Panc1 (cell line): ENCODE measurements around the gene LRRC74B. TPM values are rescaled to one million over a fixed set of nuclear protein-coding genes. Genes with fewer than 3 reads are reported as not detected.

ENCODE experiments used
- ATAC-seq: fragments of 200-7000 bp; cut with Tn5 transposase; 2 replicates; pipeline ENCODE4 v1.9.1; 2020; ENCODE audit warnings: mild to moderate bottlenecking, moderate library complexity
- BruUV-seq: library from RNA; stranded (reverse); fragments of 400-500 nt; replicated peaks from 2 replicates; lab custom pipeline; 2021; lab: Mats Ljungman, UMichigan
- CTCF ChIA-PET: fragments of 300-600 bp; sonication (Branson Sonifier 250); formaldehyde crosslinking; loops from one replicate; lab custom pipeline; 2022; ENCODE audit warnings: antibody characterized with exemption; lab: Charles Lee
- POLR2A ChIA-PET: fragments of 300-600 bp; sonication (Branson Sonifier 250); formaldehyde crosslinking; loops from one replicate; lab custom pipeline; 2022; ENCODE audit warnings: antibody characterized with exemption; lab: Charles Lee
- DNase-seq: peaks from one replicate; pipeline ENCODE4 v3.0.0-alpha.2; 2010; ENCODE audit warnings: low read depth, low spot score
- H3K27ac ChIP-seq: 2 replicates; pipeline ENCODE4 v1.5.1; 2011; ENCODE audit warnings: mild to moderate bottlenecking, low read length, inconsistent platforms
- H3K27me3 ChIP-seq: fragments of 200-500 bp; sonication (Bioruptor generic); 2 replicates; pipeline ENCODE4 v1.6.0; 2014; ENCODE audit warnings: low read length, inconsistent platforms; ENCODE audit not compliant: control insufficient read depth, insufficient read depth
- H3K36me3 ChIP-seq: fragments of 200-500 bp; sonication (Bioruptor generic); 2 replicates; pipeline ENCODE4 v1.5.1; 2014; ENCODE audit warnings: inconsistent platforms, mild to moderate bottlenecking, low read length, moderate library complexity; ENCODE audit not compliant: control insufficient read depth, insufficient read depth
- H3K4me1 ChIP-seq: 2 replicates; pipeline ENCODE4 v1.5.1; 2011; ENCODE audit warnings: inconsistent platforms, mild to moderate bottlenecking, low read length, moderate library complexity; ENCODE audit not compliant: control insufficient read depth, insufficient read depth
- H3K4me3 ChIP-seq, 2 experiments: 2 replicates each; pipeline ENCODE4 v1.5.1; 2011 to 2012; ENCODE audit warnings: low read depth in 2 of 2, low read length in 2 of 2, mild to moderate bottlenecking in 2 of 2, inconsistent platforms in 1 of 2, moderate library complexity in 1 of 2
- H3K9me3 ChIP-seq: fragments of 200-500 bp; sonication (Bioruptor generic); 2 replicates; pipeline ENCODE4 v1.5.1; 2014; ENCODE audit warnings: low read depth, mild to moderate bottlenecking, inconsistent platforms, low read length, moderate library complexity; ENCODE audit not compliant: control insufficient read depth, insufficient read depth
- CTCF ChIP-seq: fragments of 450-650 bp; IDR thresholded peaks from 2 replicates; pipeline ENCODE4 v1.5.1; 2017; ENCODE audit warnings: mild to moderate bottlenecking
- POLR2AphosphoS5 ChIP-seq: IDR thresholded peaks from 2 replicates; pipeline ENCODE4 v1.6.1; 2012; ENCODE audit warnings: mild to moderate bottlenecking, low read depth, low read length, moderate library complexity
- REST ChIP-seq, 2 experiments: IDR thresholded peaks; 2 replicates each; pipeline ENCODE4 v1.6.1; 2011 to 2012; ENCODE audit warnings: low read depth in 2 of 2, control low read depth in 1 of 2, low read length in 1 of 2, mild to moderate bottlenecking in 1 of 2, moderate library complexity in 1 of 2; ENCODE audit not compliant: insufficient read depth in 1 of 2
- SIN3A ChIP-seq: IDR thresholded peaks from 2 replicates; pipeline ENCODE4 v1.6.1; 2012; ENCODE audit warnings: low read depth, mild to moderate bottlenecking, low read length, moderate library complexity, borderline replicate concordance; ENCODE audit not compliant: insufficient read depth
- TCF7L2 ChIP-seq: IDR thresholded peaks from 2 replicates; pipeline ENCODE4 v1.6.1; 2011; ENCODE audit warnings: mild to moderate bottlenecking, low read depth, low read length, inconsistent platforms
- in situ Hi-C: cut with HindIII; loops from 2 replicates; pipeline ENCODE4 v1.10.0; 2016; ENCODE audit warnings: low sequenced_read_pairs, low pct_unique_long_range_greater_than_20kb
- intact Hi-C: fragments of 100-400 bp; cut with micrococcal nuclease; formaldehyde crosslinking; loops from one replicate; pipeline ENCODE4 v1.10.0; 2022; ENCODE audit not compliant: unreplicated experiment
- total RNA-seq: library from RNA; stranded (reverse); gene quantifications from one replicate; pipeline ENCODE4 v1.2.1, GENCODE V29; 2021; ENCODE audit not compliant: unreplicated experiment

The LRRC74B gene
- total RNA-seq, 1 experiment from 2014 or later = not detected

- ChIA-PET CTCF (no interaction called here), POLR2A (no interaction called here)
- DNase-seq (no peak), ATAC-seq (no peak)
- H3K9me3 ChIP-seq = no peaks in the 10 kb centered on the region
- no TSS peak for BruUV-seq
- in situ Hi-C loops (no loop called here), intact Hi-C loops (no loop called here)
- H3K36me3 ChIP-seq = no peaks in the 10 kb centered on the region
- H3K4me1 ChIP-seq = no peaks in the 10 kb centered on the region
- H3K27ac ChIP-seq = no peak overlapping the region
- no peak overlapping the region for H3K4me3 ChIP-seq
- no peaks in the 10 kb centered on the region for H3K27me3 ChIP-seq
- TF ChIP-seq REST (IDR thresholded peaks at IDR 0.05; ENCODE audit: insufficient read depth in 1 of 2, low read depth in 2 of 2, low read length in 1 of 2) = no peak
- TF ChIP-seq TCF7L2 = no peak
- no peak for TF ChIP-seq CTCF
- TF ChIP-seq POLR2AphosphoS5 = no peak
- no peak for TF ChIP-seq SIN3A
These were observed 17.2 kb upstream of the LRRC74B start for GRCh38 chr22:21028277-21029251.

- intact Hi-C loops = no loop called here
- no peak for TF ChIP-seq REST (IDR thresholded peaks at IDR 0.05; ENCODE audit: insufficient read depth in 1 of 2, low read depth in 2 of 2, low read length in 1 of 2)
- no peak for TF ChIP-seq POLR2AphosphoS5
- TF ChIP-seq SIN3A = no peak
- no peak for TF ChIP-seq TCF7L2
- no peak for TF ChIP-seq CTCF
- ChIA-PET CTCF (no interaction called here), POLR2A (no interaction called here)
- in situ Hi-C loops = no loop called here
- no peak for DNase-seq
- Histone ChIP-seq H3K36me3 (no peaks in the 10 kb centered on the region), H3K27me3 (no peaks in the 10 kb centered on the region), H3K4me1 (no peaks in the 10 kb centered on the region), H3K9me3 (no peaks in the 10 kb centered on the region), H3K27ac (no peak overlapping the region), H3K4me3 (no peak overlapping the region)
- no TSS peak for BruUV-seq
- ATAC-seq = no peak
These were observed 16.2 kb upstream of the LRRC74B start for GRCh38 chr22:21029486-21030025.
